ENCODE results near the gene TFAP2E. TPM values are rescaled to one million over a fixed set of nuclear protein-coding genes. Genes with fewer than 3 reads are reported as not detected.
"Not testable (repeated sequence)": the region's sequence is repeated elsewhere in the genome, so short reads cannot be mapped to it uniquely, and the experiment has no call there.

TFAP2E gene
- total and polyA plus RNA-seq, 11 donors = 0.12 to 0.57 (median 0.29) TPM; not detected in 3

GRCh38 chr1:35576061-35576765, 3.1 kb downstream of the TFAP2E start:
- DNase-seq (no peak), ATAC-seq (no peak)
- 55 to 83% (median 59%) methylated on average over 4 to 10 of the region's 10 CpGs for WGBS, 4 donors
- intact Hi-C loops (cut with DNase I) = no loop called here
- H3K27ac ChIP-seq = no peak overlapping the region
- H3K4me3 ChIP-seq = peak overlapping the region in 6 of 12 donors; percentile 45 to 68 (median 51)
- TF ChIP-seq CTCF (IDR thresholded peaks at IDR 0.05) = no peak
- no peak for TF ChIP-seq POLR2A (IDR thresholded peaks at IDR 0.05)
- no peaks in the 10 kb centered on the region for H3K9me3 ChIP-seq
- no peaks in the 10 kb centered on the region for H3K36me3 ChIP-seq
- peaks cover 6 to 40% (median 15%) of the 10 kb centered on the region in 12 donors for H3K4me1 ChIP-seq
- peaks cover 27 to 79% (median 48%) of the 10 kb centered on the region in 9 donors for H3K27me3 ChIP-seq

- H3K36me3 ChIP-seq; H3K9me3 ChIP-seq; H3K27ac ChIP-seq; intact Hi-C loops (cut with DNase I); ATAC-seq; DNase-seq: not testable (repeated sequence)
- Histone ChIP-seq H3K4me1 (peaks cover 6 to 40% (median 15%) of the 10 kb centered on the region in 12 donors), H3K4me3 (peak overlapping the region in 9 of 12 donors; percentile 45 to 68 (median 50)), H3K27me3 (peaks cover 27 to 74% (median 44%) of the 10 kb centered on the region in 9 donors)
- WGBS, 4 donors = 8 to 36% (median 9%) methylated on average over 3 to 37 of the region's 37 CpGs
Measured at GRCh38 chr1:35576766-35577070, 3.6 kb downstream of the TFAP2E start.

DNA sequence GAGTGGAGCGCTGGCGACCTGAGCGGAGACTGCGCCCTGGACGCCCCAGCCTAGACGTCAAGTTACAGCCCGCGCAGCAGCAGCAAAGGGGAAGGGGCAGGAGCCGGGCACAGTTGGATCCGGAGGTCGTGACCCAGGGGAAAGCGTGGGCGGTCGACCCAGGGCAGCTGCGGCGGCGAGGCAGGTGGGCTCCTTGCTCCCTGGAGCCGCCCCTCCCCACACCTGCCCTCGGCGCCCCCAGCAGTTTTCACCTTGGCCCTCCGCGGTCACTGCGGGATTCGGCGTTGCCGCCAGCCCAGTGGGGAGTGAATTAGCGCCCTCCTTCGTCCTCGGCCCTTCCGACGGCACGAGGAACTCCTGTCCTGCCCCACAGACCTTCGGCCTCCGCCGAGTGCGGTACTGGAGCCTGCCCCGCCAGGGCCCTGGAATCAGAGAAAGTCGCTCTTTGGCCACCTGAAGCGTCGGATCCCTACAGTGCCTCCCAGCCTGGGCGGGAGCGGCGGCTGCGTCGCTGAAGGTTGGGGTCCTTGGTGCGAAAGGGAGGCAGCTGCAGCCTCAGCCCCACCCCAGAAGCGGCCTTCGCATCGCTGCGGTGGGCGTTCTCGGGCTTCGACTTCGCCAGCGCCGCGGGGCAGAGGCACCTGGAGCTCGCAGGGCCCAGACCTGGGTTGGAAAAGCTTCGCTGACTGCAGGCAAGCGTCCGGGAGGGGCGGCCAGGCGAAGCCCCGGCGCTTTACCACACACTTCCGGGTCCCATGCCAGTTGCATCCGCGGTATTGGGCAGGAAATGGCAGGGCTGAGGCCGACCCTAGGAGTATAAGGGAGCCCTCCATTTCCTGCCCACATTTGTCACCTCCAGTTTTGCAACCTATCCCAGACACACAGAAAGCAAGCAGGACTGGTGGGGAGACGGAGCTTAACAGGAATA, 4.2 kb downstream of the TFAP2E start:
- Histone ChIP-seq H3K4me3 (peak overlapping the region; percentile 28 to 68 (median 48)), H3K36me3 (no peaks in the 10 kb centered on the region), H3K27me3 (peaks cover 27 to 68% (median 43%) of the 10 kb centered on the region in 9 donors), H3K4me1 (peaks cover 6 to 40% (median 15%) of the 10 kb centered on the region in 12 donors), H3K9me3 (no peaks in the 10 kb centered on the region), H3K27ac (peak overlapping the region in 1 of 12 donors; percentile 57)
- TF ChIP-seq CTCF (IDR thresholded peaks at IDR 0.05) = no peak
- ATAC-seq (peak in 3 of 4 donors; percentile 57 to 69 (median 58)), DNase-seq (peak in 2 of 5 donors; percentile 44 to 83)
- WGBS, 4 donors = 3 to 6% (median 4%) methylated on average over 6 to 70 of the region's 70 CpGs
- intact Hi-C loops (cut with DNase I) = no loop called here

DNA sequence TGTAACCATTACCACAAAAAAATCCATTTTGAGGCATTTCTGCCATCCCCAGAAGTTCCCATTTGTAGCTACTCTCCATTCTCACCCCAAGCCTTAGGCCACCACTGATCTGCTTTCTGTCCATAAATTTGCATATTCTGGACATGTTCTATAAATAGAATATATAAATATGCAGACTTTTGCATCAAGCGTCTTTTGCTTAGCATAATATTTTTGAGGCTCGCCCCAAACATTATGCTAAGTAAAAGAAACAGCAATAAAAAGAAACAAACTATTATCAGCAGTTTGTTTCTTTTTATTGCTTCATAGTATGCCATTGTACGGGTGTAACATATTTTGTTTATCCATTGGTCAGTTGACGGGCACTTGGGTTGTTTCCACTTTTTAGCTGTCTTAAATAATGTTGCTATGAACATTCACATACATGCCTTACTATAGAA, 7.9 kb downstream of the TFAP2E start:
- WGBS, 4 donors = 78 to 83% (median 81%) methylated on average over 4 of the region's 4 CpGs
- Histone ChIP-seq H3K36me3 (no peaks in the 10 kb centered on the region), H3K27ac (no peak overlapping the region), H3K4me3 (no peak overlapping the region), H3K4me1 (peaks cover 0 to 24% (median 9%) of the 10 kb centered on the region in 12 donors), H3K9me3 (no peaks in the 10 kb centered on the region), H3K27me3 (peaks cover 12 to 32% (median 15%) of the 10 kb centered on the region in 9 donors)
- DNase-seq (no peak), ATAC-seq (no peak)
- intact Hi-C loops (cut with DNase I) = loop anchor here in 1 of 10 donors (5.0 kb wide), 1 partner anchor 131 kb away; no protein-coding TSS in a partner anchor
- TF ChIP-seq POLR2A (IDR thresholded peaks at IDR 0.05) (no peak), CTCF (IDR thresholded peaks at IDR 0.05) (no peak)

GRCh38 chr1:35581621-35582020, 8.5 kb downstream of the TFAP2E start:
- not testable (repeated sequence) for H3K27ac ChIP-seq, ATAC-seq, H3K9me3 ChIP-seq, H3K36me3 ChIP-seq, DNase-seq, H3K4me3 ChIP-seq
- Histone ChIP-seq H3K4me1 (peaks cover 0 to 18% (median 9%) of the 10 kb centered on the region in 12 donors), H3K27me3 (peaks cover 8 to 25% (median 12%) of the 10 kb centered on the region in 9 donors)
- intact Hi-C loops (cut with DNase I) = loop anchor here in 1 of 10 donors (5.0 kb wide), 1 partner anchor 131 kb away; no protein-coding TSS in a partner anchor
- WGBS, 4 donors = 94 to 95% (median 94%) methylated on average over 9 of the region's 9 CpGs
